Glutamatergic neuron (in vitro differentiated cells): ENCODE measurements around the gene RDH16. TPM values are rescaled to one million over a fixed set of nuclear protein-coding genes. Genes with fewer than 3 reads are reported as not detected.
"Not testable (repeated sequence)": the region's sequence is repeated elsewhere in the genome, so short reads cannot be mapped to it uniquely, and the experiment has no call there.

ENCODE experiments used
- DNase-seq: peaks from one replicate; pipeline ENCODE4 v3.0.0; 2022
- H3K27ac Mint-ChIP-seq: one replicate; pipeline ENCODE4 v1.8.0; 2020; ENCODE audit warnings: mild to moderate bottlenecking, mixed read lengths, inconsistent platforms; ENCODE audit not compliant: unreplicated experiment
- H3K27me3 Mint-ChIP-seq: one replicate; pipeline ENCODE4 v1.8.0; 2020; ENCODE audit warnings: mild to moderate bottlenecking, moderate library complexity, mixed read lengths, inconsistent platforms; ENCODE audit not compliant: unreplicated experiment
- H3K36me3 Mint-ChIP-seq: one replicate; pipeline ENCODE4 v1.8.0; 2020; ENCODE audit warnings: mild to moderate bottlenecking, mixed read lengths, inconsistent platforms; ENCODE audit not compliant: unreplicated experiment
- H3K4me1 Mint-ChIP-seq: one replicate; pipeline ENCODE4 v1.8.0; 2020; ENCODE audit warnings: mild to moderate bottlenecking, low read depth, mixed read lengths, inconsistent platforms; ENCODE audit not compliant: unreplicated experiment
- H3K4me3 Mint-ChIP-seq: one replicate; pipeline ENCODE4 v1.8.0; 2020; ENCODE audit warnings: mild to moderate bottlenecking, mixed read lengths, inconsistent platforms; ENCODE audit not compliant: unreplicated experiment
- H3K9me3 Mint-ChIP-seq: one replicate; pipeline ENCODE4 v1.8.0; 2020; ENCODE audit warnings: mild to moderate bottlenecking, moderate library complexity, mixed read lengths, inconsistent platforms; ENCODE audit not compliant: unreplicated experiment
- total RNA-seq: library from RNA; stranded (reverse); fragmentation: NEBNext Ultra II Directional; extraction: Animal tissue kit (Norgen Biotek cat#: 25700); gene quantifications from one replicate; pipeline ENCODE4 v1.2.1, GENCODE V29; 2021; ENCODE audit not compliant: unreplicated experiment
- TF ChIP-seq, protein P1 (sequence below): fragments of 200-600 bp; sonication (generic); IDR thresholded peaks from one replicate; pipeline ENCODE4 v1.5.0; 2021; ENCODE audit not compliant: partially characterized antibody, unreplicated experiment

The RDH16 gene
- total RNA-seq, 1 donor from 2014 or later, result 0.74 TPM

DNA sequence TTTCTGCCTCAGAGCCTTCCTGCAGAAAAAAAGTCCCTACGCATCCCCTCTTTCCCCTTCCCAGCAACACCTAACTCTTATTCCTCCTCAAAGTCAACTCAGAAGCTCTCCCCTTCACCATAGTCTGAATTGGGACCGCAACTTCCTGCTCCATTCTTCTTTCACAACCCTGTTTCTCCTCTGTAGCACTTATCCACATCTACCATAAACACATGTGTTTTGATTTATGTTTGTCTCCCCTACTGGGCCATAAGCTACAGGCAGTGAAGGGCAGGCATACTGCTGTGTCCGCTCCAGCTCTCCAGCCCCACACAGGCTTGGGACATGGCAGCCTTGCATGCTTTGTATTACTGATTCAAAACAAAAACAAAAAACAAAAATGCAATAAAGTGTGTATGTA, 29.1 kb downstream of the RDH16 start:
- Mint-ChIP-seq H3K27me3 (peaks cover 2% of the 10 kb centered on the region), H3K36me3 (peaks cover 4% of the 10 kb centered on the region), H3K4me3 (no peak overlapping the region)

DNA sequence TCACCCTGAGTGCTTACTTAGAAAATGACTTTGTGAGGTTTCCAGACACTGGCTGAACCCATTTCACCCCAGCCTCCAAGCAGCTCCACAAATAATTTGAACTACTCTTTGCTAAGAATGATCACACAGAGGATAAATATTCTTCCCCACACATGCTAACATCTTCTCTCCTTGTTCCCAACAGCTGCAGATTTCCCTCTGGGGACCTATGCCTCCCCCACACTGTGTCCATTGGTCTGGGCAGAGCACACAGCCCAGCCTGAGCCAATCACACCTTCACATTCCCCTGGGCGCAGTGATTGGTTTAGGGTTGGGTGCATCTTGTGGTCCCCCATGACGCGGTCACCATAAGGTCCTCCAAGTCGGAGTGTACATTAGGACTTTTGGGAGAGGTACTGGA, 30.1 kb downstream of the RDH16 start:
- TF ChIP-seq, protein P1, sequence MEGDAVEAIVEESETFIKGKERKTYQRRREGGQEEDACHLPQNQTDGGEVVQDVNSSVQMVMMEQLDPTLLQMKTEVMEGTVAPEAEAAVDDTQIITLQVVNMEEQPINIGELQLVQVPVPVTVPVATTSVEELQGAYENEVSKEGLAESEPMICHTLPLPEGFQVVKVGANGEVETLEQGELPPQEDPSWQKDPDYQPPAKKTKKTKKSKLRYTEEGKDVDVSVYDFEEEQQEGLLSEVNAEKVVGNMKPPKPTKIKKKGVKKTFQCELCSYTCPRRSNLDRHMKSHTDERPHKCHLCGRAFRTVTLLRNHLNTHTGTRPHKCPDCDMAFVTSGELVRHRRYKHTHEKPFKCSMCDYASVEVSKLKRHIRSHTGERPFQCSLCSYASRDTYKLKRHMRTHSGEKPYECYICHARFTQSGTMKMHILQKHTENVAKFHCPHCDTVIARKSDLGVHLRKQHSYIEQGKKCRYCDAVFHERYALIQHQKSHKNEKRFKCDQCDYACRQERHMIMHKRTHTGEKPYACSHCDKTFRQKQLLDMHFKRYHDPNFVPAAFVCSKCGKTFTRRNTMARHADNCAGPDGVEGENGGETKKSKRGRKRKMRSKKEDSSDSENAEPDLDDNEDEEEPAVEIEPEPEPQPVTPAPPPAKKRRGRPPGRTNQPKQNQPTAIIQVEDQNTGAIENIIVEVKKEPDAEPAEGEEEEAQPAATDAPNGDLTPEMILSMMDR, result no peak
- peaks cover 1% of the 10 kb centered on the region for H3K4me1 Mint-ChIP-seq
- no peak overlapping the region for H3K27ac Mint-ChIP-seq
- H3K4me3 Mint-ChIP-seq, result no peak overlapping the region
- peaks cover 2% of the 10 kb centered on the region for H3K27me3 Mint-ChIP-seq
- H3K36me3 Mint-ChIP-seq, result peaks cover 4% of the 10 kb centered on the region
- no peaks in the 10 kb centered on the region for H3K9me3 Mint-ChIP-seq
- no peak for DNase-seq

More for the DNA sequence above, 29.1 kb downstream of the RDH16 start:
- Mint-ChIP-seq H3K9me3 (no peaks in the 10 kb centered on the region), H3K27ac (no peak overlapping the region), H3K4me1 (peaks cover 1% of the 10 kb centered on the region)
- TF ChIP-seq, protein P1, result no peak
- DNase-seq, result no peak

DNA sequence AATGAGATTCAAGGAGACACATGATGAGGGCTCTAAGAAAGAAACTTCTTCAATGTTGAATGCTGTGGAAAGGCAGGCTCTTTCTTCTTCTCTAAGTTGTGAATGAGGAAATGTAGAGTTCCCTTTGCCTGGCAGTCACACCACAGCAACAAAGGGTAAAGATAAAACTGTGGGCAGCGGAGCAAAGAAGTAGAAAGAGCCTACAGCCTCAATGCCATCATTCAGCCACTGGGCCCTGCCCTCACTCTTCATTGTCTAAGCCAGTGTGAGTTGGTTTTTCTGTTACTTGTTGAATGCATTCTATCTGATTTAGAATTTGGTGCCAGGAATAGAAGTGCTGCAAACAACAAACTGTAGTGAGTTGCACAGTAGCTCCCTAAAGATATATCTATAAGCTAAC, 35.4 kb downstream of the RDH16 start:
- Mint-ChIP-seq H3K4me1 (no peaks in the 10 kb centered on the region), H3K36me3 (peaks cover 4% of the 10 kb centered on the region), H3K9me3 (no peaks in the 10 kb centered on the region), H3K4me3 (no peak overlapping the region), H3K27me3 (peaks cover 2% of the 10 kb centered on the region), H3K27ac (no peak overlapping the region)
- TF ChIP-seq, protein P1, result no peak
- DNase-seq, result no peak

DNA sequence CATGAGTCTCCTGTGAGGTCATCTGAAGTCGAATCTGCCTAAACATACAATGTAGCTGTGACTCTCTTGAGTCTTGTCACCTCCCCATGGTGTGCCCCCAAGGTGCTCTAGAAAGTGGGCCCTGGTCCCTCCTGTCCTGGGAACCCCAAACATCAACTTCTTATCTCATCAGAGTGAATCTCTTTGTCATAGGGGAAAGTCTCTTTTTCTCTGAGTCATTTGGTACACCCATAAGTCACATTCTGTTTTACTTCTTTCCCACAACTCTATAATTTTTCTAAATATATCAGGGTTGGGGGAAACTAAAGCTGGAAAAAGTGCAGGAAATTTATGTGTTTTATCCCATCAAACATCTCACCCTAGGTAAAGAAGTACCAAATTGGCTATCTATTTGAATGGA, 36.1 kb downstream of the RDH16 start:
- TF ChIP-seq, protein P1, result no peak
- Mint-ChIP-seq H3K36me3 (no peaks in the 10 kb centered on the region), H3K4me1 (no peaks in the 10 kb centered on the region), H3K27ac (no peak overlapping the region), H3K9me3 (no peaks in the 10 kb centered on the region), H3K4me3 (no peak overlapping the region), H3K27me3 (peaks cover 2% of the 10 kb centered on the region)
- no peak for DNase-seq

DNA sequence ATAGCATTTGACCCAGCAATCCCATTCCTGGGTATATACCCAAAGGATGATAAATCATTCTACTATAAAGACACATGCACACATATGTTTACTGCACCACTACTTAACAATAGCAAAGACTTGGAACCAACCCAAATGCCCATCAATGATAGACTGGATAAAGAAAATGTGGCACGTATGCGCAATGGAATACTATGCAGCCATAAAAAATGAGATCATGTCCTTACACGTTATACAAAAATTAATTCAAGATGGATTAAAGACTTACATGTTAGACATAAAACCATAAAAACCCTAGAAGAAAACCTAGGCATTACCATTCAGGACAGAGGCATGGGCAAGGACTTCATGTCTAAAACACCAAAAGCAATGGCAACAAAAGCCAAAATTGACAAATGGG, 39.3 kb downstream of the RDH16 start:
- H3K4me1 Mint-ChIP-seq, H3K27me3 Mint-ChIP-seq, H3K27ac Mint-ChIP-seq, H3K9me3 Mint-ChIP-seq, H3K36me3 Mint-ChIP-seq, H3K4me3 Mint-ChIP-seq, DNase-seq: not testable (repeated sequence)

DNA sequence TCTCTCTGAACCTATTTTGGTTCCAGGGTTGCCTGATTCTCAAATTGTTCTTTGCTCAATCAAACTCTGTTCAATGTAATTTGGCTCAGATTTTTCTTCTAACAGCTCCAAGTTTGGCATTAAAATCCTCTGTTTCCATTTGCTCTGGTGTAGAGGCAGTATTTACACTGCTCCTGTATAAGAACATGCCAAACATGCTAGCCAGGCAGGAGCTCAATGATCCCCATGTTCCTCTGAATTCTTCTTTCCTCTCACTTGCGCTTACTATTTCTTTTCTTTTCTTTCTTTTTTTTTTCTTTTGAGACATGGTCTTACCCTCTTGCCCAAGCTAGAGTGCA, 40.4 kb downstream of the RDH16 start:
- Mint-ChIP-seq H3K9me3 (no peaks in the 10 kb centered on the region), H3K4me1 (no peaks in the 10 kb centered on the region), H3K4me3 (no peak overlapping the region), H3K36me3 (no peaks in the 10 kb centered on the region), H3K27ac (no peak overlapping the region), H3K27me3 (no peaks in the 10 kb centered on the region)
- TF ChIP-seq, protein P1, result no peak
- DNase-seq, result no peak
